Right atrium auricular region (tissue), 2 donors: Measurements from ENCODE around the gene SLC1A3. TPM values are rescaled to one million over a fixed set of nuclear protein-coding genes. Genes with fewer than 3 reads are reported as not detected.
A peak's percentile ranks its signal among the peaks of the same experiment; 100 is the strongest.

Experiments used
- DNase-seq: peaks from one replicate; pipeline ENCODE4 v3.0.0-alpha.2; 2019; ENCODE audit warnings: low spot score
- H3K27ac ChIP-seq, 2 donors: fragments of 200-600 bp; sonication (generic); 1 replicate in 1 of 2; 2 replicates in 1 of 2; pipeline ENCODE4 v1.5.1; 2016 to 2019
- H3K27me3 ChIP-seq, 2 donors: fragments of 200-600 bp; sonication (generic); one replicate each; pipeline versions ENCODE4 v1.5.1 to v1.6.0; 2017 to 2019
- H3K36me3 ChIP-seq: fragments of 200-600 bp; sonication (generic); one replicate; pipeline ENCODE4 v1.5.1; 2016
- H3K4me1 ChIP-seq, 2 donors: fragments of 200-600 bp; sonication (generic); one replicate each; pipeline versions ENCODE4 v1.5.1 to v1.6.0; 2017 to 2019
- H3K4me3 ChIP-seq, 2 donors: fragments of 200-600 bp; sonication (generic); 1 replicate in 1 of 2; 2 replicates in 1 of 2; pipeline ENCODE4 v1.5.1; 2017 to 2019; ENCODE audit warnings: mild to moderate bottlenecking in 1 of 2, moderate library complexity in 1 of 2
- H3K9me3 ChIP-seq, 2 donors: fragments of 200-600 bp; sonication (generic); one replicate each; pipeline ENCODE4 v1.5.1; 2019
- CTCF ChIP-seq, 2 donors: fragments of 200-600 bp; sonication (generic); IDR thresholded peaks; one replicate each; pipeline ENCODE4 v1.5.1; 2019; ENCODE audit warnings: antibody characterized with exemption in 2 of 2
- total RNA-seq, 2 donors: library from RNA; depleted of rRNA; stranded (reverse); fragments of >200 nt; gene quantifications; one replicate each; pipeline ENCODE4 v1.1.0, GENCODE V29; 2016

SLC1A3 gene
- total RNA-seq, 2 donors from 2014 or later: 31.8 to 50.9 TPM

GRCh38 chr5:36602704-36603321 lies 3.6 kb upstream of the SLC1A3 start:
- Histone ChIP-seq H3K9me3 (no peaks in the 10 kb centered on the region), H3K4me1 (peaks cover 0 to 3% of the 10 kb centered on the region in 2 donors), H3K27me3 (no peaks in the 10 kb centered on the region), H3K4me3 (no peak overlapping the region), H3K36me3 (no peaks in the 10 kb centered on the region), H3K27ac (no peak overlapping the region)
- DNase-seq: no peak
- TF ChIP-seq CTCF (IDR thresholded peaks at IDR 0.05): no peak

- Histone ChIP-seq H3K27me3 (no peaks in the 10 kb centered on the region), H3K9me3 (no peaks in the 10 kb centered on the region), H3K36me3 (no peaks in the 10 kb centered on the region), H3K27ac (no peak overlapping the region), H3K4me3 (no peak overlapping the region), H3K4me1 (peaks cover 0 to 14% of the 10 kb centered on the region in 2 donors)
- no peak for DNase-seq
- TF ChIP-seq CTCF (IDR thresholded peaks at IDR 0.05): no peak
These were observed 1.2 kb upstream of the SLC1A3 start for GRCh38 chr5:36605241-36605640.

- H3K27ac ChIP-seq: peak overlapping the region; percentile 83 to 89
These were observed 374 bp upstream of the SLC1A3 start for GRCh38 chr5:36606036-36606427.

GRCh38 chr5:36607114-36607571 lies 737 bp downstream of the SLC1A3 start:
- H3K36me3 ChIP-seq: no peaks in the 10 kb centered on the region
- H3K9me3 ChIP-seq: no peaks in the 10 kb centered on the region
- H3K4me1 ChIP-seq: peaks cover 0 to 14% of the 10 kb centered on the region in 2 donors
- TF ChIP-seq CTCF (IDR thresholded peaks at IDR 0.05): no peak
- H3K4me3 ChIP-seq: peak overlapping the region; percentile 59 to 60
- H3K27me3 ChIP-seq: no peaks in the 10 kb centered on the region
- no peak for DNase-seq
- peak overlapping the region; percentile 83 to 89 for H3K27ac ChIP-seq

More at GRCh38 chr5:36606036-36606427, 374 bp upstream of the SLC1A3 start:
- Histone ChIP-seq H3K36me3 (no peaks in the 10 kb centered on the region), H3K4me3 (peak overlapping the region; percentile 59 to 60), H3K9me3 (no peaks in the 10 kb centered on the region), H3K27me3 (no peaks in the 10 kb centered on the region), H3K4me1 (peaks cover 0 to 14% of the 10 kb centered on the region in 2 donors)
- no peak for TF ChIP-seq CTCF (IDR thresholded peaks at IDR 0.05)
- no peak for DNase-seq

GRCh38 chr5:36607838-36608783 lies 1.7 kb downstream of the SLC1A3 start:
- H3K4me3 ChIP-seq: peak overlapping the region; percentile 59 to 60
- H3K27ac ChIP-seq: peak overlapping the region in 1 of 2 donors; percentile 89
- H3K4me1 ChIP-seq: peaks cover 0 to 11% of the 10 kb centered on the region in 2 donors
- no peaks in the 10 kb centered on the region for H3K27me3 ChIP-seq
- DNase-seq: no peak
- no peak for TF ChIP-seq CTCF (IDR thresholded peaks at IDR 0.05)
- H3K36me3 ChIP-seq: no peaks in the 10 kb centered on the region
- no peaks in the 10 kb centered on the region for H3K9me3 ChIP-seq
